Glutamatergic neuron (in vitro differentiated cells): ENCODE results near the gene INS. TPM values are rescaled to one million over a fixed set of nuclear protein-coding genes. Genes with fewer than 3 reads are reported as not detected.

ENCODE experiments used
- DNase-seq: peaks from one replicate; pipeline ENCODE4 v3.0.0; 2022
- H3K27ac Mint-ChIP-seq: one replicate; pipeline ENCODE4 v1.8.0; 2020; ENCODE audit warnings: mild to moderate bottlenecking, mixed read lengths, inconsistent platforms; ENCODE audit not compliant: unreplicated experiment
- H3K27me3 Mint-ChIP-seq: one replicate; pipeline ENCODE4 v1.8.0; 2020; ENCODE audit warnings: mild to moderate bottlenecking, moderate library complexity, mixed read lengths, inconsistent platforms; ENCODE audit not compliant: unreplicated experiment
- H3K36me3 Mint-ChIP-seq: one replicate; pipeline ENCODE4 v1.8.0; 2020; ENCODE audit warnings: mild to moderate bottlenecking, mixed read lengths, inconsistent platforms; ENCODE audit not compliant: unreplicated experiment
- H3K4me1 Mint-ChIP-seq: one replicate; pipeline ENCODE4 v1.8.0; 2020; ENCODE audit warnings: mild to moderate bottlenecking, low read depth, mixed read lengths, inconsistent platforms; ENCODE audit not compliant: unreplicated experiment
- H3K4me3 Mint-ChIP-seq: one replicate; pipeline ENCODE4 v1.8.0; 2020; ENCODE audit warnings: mild to moderate bottlenecking, mixed read lengths, inconsistent platforms; ENCODE audit not compliant: unreplicated experiment
- H3K9me3 Mint-ChIP-seq: one replicate; pipeline ENCODE4 v1.8.0; 2020; ENCODE audit warnings: mild to moderate bottlenecking, moderate library complexity, mixed read lengths, inconsistent platforms; ENCODE audit not compliant: unreplicated experiment
- total RNA-seq: library from RNA; stranded (reverse); fragmentation: NEBNext Ultra II Directional; extraction: Animal tissue kit (Norgen Biotek cat#: 25700); gene quantifications from one replicate; pipeline ENCODE4 v1.2.1, GENCODE V29; 2021; ENCODE audit not compliant: unreplicated experiment
- TF ChIP-seq, protein P1 (sequence below): fragments of 200-600 bp; sonication (generic); IDR thresholded peaks from one replicate; pipeline ENCODE4 v1.5.0; 2021; ENCODE audit not compliant: partially characterized antibody, unreplicated experiment

INS gene
- total RNA-seq, 1 donor from 2014 or later, result not detected

DNA sequence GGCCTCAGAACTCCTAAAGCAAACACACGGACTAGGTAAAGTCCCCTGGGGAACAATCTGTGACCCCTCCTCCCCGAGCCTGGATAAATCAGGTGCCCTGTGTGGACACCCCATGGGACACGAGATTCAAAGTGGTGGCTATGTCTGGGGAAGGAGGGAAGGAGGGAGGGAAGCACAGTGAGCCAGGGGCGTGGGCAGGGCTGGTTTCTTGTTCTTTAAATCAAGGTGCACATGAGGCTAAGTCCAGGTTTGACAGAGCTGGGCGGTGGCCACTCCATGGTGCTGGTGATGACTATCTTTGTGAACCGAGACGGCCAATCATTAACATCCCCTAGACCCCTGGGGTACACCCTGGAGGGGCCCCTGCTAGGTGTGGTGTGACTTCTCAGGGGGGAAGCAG is 30.9 kb upstream of the INS start:
- TF ChIP-seq, protein P1, sequence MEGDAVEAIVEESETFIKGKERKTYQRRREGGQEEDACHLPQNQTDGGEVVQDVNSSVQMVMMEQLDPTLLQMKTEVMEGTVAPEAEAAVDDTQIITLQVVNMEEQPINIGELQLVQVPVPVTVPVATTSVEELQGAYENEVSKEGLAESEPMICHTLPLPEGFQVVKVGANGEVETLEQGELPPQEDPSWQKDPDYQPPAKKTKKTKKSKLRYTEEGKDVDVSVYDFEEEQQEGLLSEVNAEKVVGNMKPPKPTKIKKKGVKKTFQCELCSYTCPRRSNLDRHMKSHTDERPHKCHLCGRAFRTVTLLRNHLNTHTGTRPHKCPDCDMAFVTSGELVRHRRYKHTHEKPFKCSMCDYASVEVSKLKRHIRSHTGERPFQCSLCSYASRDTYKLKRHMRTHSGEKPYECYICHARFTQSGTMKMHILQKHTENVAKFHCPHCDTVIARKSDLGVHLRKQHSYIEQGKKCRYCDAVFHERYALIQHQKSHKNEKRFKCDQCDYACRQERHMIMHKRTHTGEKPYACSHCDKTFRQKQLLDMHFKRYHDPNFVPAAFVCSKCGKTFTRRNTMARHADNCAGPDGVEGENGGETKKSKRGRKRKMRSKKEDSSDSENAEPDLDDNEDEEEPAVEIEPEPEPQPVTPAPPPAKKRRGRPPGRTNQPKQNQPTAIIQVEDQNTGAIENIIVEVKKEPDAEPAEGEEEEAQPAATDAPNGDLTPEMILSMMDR, result no peak
- Mint-ChIP-seq H3K36me3 (no peaks in the 10 kb centered on the region), H3K4me1 (peaks cover 4% of the 10 kb centered on the region), H3K27me3 (peaks cover 9% of the 10 kb centered on the region), H3K27ac (no peak overlapping the region), H3K4me3 (no peak overlapping the region), H3K9me3 (peaks cover 12% of the 10 kb centered on the region)
- DNase-seq, result no peak

DNA sequence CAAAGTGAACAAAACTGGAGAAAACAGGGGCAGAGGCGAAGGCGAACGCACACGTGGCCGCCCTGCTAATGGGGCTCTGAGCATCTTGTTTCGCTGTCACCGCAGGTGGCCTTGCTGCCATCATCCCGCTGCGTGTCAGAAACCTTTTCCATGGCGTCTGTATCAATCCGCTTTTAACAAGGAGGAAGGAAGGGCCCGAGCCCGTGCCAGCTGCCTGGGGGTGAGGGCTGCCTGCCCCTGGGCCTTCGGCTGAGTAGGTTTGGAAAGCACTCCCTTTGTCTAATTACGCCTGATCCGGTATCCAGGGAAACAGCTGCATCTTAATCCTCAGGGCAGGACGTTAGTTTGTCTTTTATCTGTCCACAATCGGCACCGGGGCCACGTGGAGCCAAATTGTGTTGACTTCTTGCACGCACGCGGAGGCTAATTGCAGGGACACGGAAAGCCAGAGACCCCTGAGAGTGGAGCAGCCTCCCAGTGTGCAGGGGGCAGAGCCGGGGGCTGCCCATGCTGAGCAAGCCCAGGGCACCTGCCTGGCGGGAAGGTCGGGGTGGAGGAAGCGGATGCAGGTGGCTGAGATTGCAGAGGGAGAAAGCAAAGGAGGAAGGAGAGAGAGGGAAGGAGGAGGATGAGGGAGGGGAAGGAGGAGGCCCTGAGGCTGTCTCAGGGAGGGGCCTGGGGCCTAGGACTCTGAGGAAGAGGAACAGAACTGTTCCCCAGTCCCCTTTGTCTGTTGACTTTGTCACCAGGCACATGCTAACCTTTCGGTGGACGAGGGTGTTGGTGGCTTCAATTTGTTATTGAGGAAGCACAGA is 29.9 kb upstream of the INS start:
- Mint-ChIP-seq H3K27me3 (peaks cover 10% of the 10 kb centered on the region), H3K27ac (no peak overlapping the region), H3K4me1 (peaks cover 4% of the 10 kb centered on the region), H3K4me3 (no peak overlapping the region), H3K36me3 (no peaks in the 10 kb centered on the region), H3K9me3 (peaks cover 4% of the 10 kb centered on the region)
- DNase-seq, result no peak
- TF ChIP-seq, protein P1, result no peak

DNA sequence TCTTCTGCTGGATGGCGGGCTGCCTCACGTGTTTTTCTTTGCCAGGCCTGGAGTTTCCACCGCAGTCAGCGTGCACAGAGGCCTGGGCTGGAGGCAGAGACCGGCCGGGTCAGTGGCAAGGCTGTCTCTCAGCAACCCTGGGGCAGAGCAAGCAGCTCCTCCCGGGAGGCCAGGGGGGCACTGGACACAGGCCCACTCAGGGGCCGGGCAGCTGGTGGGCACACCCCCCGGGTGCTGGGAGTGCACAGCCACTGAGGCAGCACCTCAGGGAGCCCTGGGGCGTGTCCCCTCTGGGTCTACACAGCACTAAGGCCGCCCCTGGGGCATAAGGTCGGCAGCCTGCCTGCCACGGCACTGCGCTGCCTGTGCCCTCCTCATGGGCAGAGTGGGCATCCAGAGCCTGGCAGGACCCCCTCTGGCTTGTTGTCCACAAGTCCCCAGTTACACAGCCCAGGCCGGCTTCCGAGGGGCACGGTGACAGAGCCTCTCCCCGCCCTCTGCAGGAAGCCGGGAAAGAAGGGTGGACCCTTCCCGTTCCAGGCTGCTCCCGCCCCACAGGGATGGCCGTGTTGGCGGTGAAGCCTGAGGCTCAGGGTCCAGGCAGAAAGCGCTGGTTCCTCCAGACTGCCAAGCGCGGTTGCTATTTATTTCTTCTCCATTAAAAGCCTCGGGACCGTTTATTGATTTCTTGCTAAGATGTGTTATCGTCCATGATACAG is 29.1 kb upstream of the INS start:
- TF ChIP-seq, protein P1, result no peak
- Mint-ChIP-seq H3K36me3 (no peaks in the 10 kb centered on the region), H3K4me1 (peaks cover 4% of the 10 kb centered on the region), H3K27ac (no peak overlapping the region), H3K9me3 (peaks cover 4% of the 10 kb centered on the region), H3K4me3 (no peak overlapping the region), H3K27me3 (peaks cover 10% of the 10 kb centered on the region)
- DNase-seq, result no peak

GRCh38 chr11:2188745-2189144 is 27.7 kb upstream of the INS start:
- TF ChIP-seq, protein P1, result no peak
- Mint-ChIP-seq H3K27me3 (peaks cover 8% of the 10 kb centered on the region), H3K4me3 (no peak overlapping the region), H3K27ac (no peak overlapping the region), H3K36me3 (no peaks in the 10 kb centered on the region), H3K4me1 (peaks cover 4% of the 10 kb centered on the region), H3K9me3 (peaks cover 6% of the 10 kb centered on the region)
- DNase-seq, result no peak

- H3K4me1 Mint-ChIP-seq, result peaks cover 4% of the 10 kb centered on the region
- H3K27me3 Mint-ChIP-seq, result peaks cover 8% of the 10 kb centered on the region
- no peaks in the 10 kb centered on the region for H3K36me3 Mint-ChIP-seq
- DNase-seq, result no peak
- H3K4me3 Mint-ChIP-seq, result no peak overlapping the region
- peaks cover 5% of the 10 kb centered on the region for H3K9me3 Mint-ChIP-seq
- TF ChIP-seq, protein P1, result no peak
- no peak overlapping the region for H3K27ac Mint-ChIP-seq
These were observed 26.3 kb upstream of the INS start for GRCh38 chr11:2187280-2187707.
